ENCODE data around the gene AKT2. TPM values are rescaled to one million over a fixed set of nuclear protein-coding genes. Genes with fewer than 3 reads are reported as not detected.

Gene AKT2
- total RNA-seq, 2 donors from 2014 or later, result 190 to 208 TPM

DNA sequence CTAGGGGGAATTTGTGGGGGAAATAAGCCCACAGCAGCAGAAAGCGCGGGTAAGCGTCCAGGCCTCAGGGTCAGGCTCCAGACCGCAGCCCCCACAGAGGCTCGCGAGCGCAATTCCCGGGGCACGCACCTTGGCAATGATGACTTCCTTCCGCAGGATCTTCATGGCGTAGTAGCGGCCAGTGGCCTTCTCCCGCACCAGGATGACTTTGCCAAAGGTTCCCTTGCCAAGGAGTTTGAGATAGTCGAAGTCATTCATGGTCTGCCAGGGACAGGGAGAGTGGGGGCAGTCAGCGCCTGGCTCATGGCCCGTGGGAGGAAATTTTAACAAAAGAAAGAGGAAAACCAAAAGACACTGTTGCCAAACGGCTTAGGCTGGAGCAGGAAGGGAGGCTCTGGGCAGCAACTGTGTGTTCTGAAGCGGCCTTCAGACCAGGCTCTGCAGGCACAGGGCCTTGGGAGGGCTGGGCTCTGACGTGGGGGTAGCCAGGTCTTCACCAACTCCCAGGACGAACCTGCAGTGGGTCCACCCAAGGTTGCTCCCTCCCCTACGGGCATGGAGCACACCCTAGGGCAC lies 43.2 kb downstream of the AKT2 start:
- Mint-ChIP-seq H3K4me3 (no peak overlapping the region), H3K9me3 (no peaks in the 10 kb centered on the region), H3K36me3 (ENCODE audit: low read depth) (peaks cover 35% of the 10 kb centered on the region), H3K4me1 (no peaks in the 10 kb centered on the region), H3K27me3 (ENCODE audit: insufficient read depth) (no peaks in the 10 kb centered on the region), H3K27ac (no peak overlapping the region)
- no peak overlapping the region for H3K9ac ChIP-seq (ENCODE audit: extremely low read depth, low read length, poor library complexity, severe bottlenecking)
- no peak overlapping the region for H3K27ac ChIP-seq (ENCODE audit: low read depth, low read length)
- TF ChIP-seq, protein P1, sequence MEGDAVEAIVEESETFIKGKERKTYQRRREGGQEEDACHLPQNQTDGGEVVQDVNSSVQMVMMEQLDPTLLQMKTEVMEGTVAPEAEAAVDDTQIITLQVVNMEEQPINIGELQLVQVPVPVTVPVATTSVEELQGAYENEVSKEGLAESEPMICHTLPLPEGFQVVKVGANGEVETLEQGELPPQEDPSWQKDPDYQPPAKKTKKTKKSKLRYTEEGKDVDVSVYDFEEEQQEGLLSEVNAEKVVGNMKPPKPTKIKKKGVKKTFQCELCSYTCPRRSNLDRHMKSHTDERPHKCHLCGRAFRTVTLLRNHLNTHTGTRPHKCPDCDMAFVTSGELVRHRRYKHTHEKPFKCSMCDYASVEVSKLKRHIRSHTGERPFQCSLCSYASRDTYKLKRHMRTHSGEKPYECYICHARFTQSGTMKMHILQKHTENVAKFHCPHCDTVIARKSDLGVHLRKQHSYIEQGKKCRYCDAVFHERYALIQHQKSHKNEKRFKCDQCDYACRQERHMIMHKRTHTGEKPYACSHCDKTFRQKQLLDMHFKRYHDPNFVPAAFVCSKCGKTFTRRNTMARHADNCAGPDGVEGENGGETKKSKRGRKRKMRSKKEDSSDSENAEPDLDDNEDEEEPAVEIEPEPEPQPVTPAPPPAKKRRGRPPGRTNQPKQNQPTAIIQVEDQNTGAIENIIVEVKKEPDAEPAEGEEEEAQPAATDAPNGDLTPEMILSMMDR (conservative IDR thresholded peaks at IDR 0.05), result no peak
- H3K9me3 ChIP-seq (ENCODE audit: control insufficient read depth, low read length), result no peaks in the 10 kb centered on the region
- no peaks in the 10 kb centered on the region for H3K27me3 ChIP-seq (ENCODE audit: control insufficient read depth, insufficient read depth, low read length, poor library complexity, severe bottlenecking)
- no peak overlapping the region for H3K4me3 ChIP-seq (ENCODE audit: low read length)
- WGBS, 2 experiments (ENCODE audit: insufficient coverage in 1 of 2, insufficient read length in 1 of 2), result 93 to 94% methylated on average over 19 to 21 of the region's 21 CpGs
- DNase-seq, result no peak
- peaks cover 38% of the 10 kb centered on the region for H3K36me3 ChIP-seq (ENCODE audit: control insufficient read depth, insufficient read depth, low read length)
- no peaks in the 10 kb centered on the region for H3K4me1 ChIP-seq (ENCODE audit: control insufficient read depth, insufficient read depth, low read length)

DNA sequence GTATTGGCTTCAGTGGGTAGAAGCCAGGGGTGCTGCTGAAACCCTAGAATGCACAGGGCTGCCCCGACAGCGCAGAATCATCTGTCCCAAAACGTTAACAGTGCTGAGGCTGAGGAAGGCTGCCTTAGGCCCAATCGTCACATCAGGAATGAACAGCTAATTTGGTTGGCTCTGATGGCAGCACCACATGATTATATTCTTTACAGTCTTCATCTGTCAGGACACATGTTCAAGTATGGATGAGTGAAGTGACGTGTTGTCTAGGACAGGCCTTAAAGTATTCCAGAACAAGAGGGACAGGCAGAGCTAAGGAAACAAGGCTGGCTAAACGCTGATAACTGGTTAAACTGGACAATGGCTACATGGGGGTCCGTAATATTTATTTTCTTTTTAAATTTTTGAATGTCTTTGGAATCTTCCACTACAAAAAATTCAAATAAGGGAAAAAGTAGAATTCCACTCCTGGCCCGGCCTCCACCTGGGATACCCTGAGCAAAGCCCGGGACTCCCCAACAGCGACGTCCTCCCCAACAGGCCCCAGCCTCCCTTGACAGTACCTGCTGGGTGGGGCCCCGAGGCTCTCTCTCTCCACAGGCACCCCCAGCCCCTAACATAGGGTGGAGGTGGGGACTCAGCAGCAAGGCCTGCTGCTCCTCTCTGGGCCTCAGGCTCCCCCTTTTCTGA lies 43.9 kb downstream of the AKT2 start:
- Histone ChIP-seq H3K4me1 (ENCODE audit: control insufficient read depth, insufficient read depth, low read length) (no peaks in the 10 kb centered on the region), H3K27ac (ENCODE audit: low read depth, low read length) (no peak overlapping the region), H3K27me3 (ENCODE audit: control insufficient read depth, insufficient read depth, low read length, poor library complexity, severe bottlenecking) (no peaks in the 10 kb centered on the region), H3K9ac (ENCODE audit: extremely low read depth, low read length, poor library complexity, severe bottlenecking) (no peak overlapping the region), H3K36me3 (ENCODE audit: control insufficient read depth, insufficient read depth, low read length) (peaks cover 44% of the 10 kb centered on the region), H3K9me3 (ENCODE audit: control insufficient read depth, low read length) (no peaks in the 10 kb centered on the region), H3K4me3 (ENCODE audit: low read length) (no peak overlapping the region)
- TF ChIP-seq, protein P1 (conservative IDR thresholded peaks at IDR 0.05), result no peak
- WGBS, 2 experiments (ENCODE audit: insufficient coverage in 1 of 2, insufficient read length in 1 of 2), result 94 to 99% methylated on average over 9 to 11 of the region's 12 CpGs
- Mint-ChIP-seq H3K27me3 (ENCODE audit: insufficient read depth) (no peaks in the 10 kb centered on the region), H3K9me3 (no peaks in the 10 kb centered on the region), H3K27ac (no peak overlapping the region), H3K4me3 (no peak overlapping the region), H3K4me1 (no peaks in the 10 kb centered on the region), H3K36me3 (ENCODE audit: low read depth) (peaks cover 40% of the 10 kb centered on the region)
- DNase-seq, result no peak

DNA sequence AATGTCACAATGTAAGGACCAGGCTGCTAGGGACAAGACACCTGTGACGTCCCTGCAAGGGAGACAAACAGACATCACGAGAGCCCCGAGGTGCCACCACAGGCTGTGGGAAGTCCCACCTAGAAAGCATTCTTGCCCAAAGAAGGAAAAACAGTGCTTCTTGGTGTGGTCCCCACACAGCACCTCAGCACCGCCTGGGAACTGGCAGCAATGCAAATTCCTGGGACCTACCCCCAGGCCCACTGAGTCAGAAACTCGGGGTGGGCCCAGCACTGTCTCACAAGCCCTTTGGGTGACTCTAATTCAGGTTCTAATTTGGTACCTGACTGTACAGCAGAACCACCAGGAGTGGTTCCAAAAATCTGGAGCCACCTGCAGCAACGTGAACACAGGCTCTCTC lies 44.8 kb downstream of the AKT2 start:
- no peak overlapping the region for H3K27ac ChIP-seq (ENCODE audit: low read depth, low read length)
- H3K36me3 Mint-ChIP-seq (ENCODE audit: low read depth), result peaks cover 40% of the 10 kb centered on the region
- H3K4me3 Mint-ChIP-seq, result no peak overlapping the region
- no peak for DNase-seq
- no peaks in the 10 kb centered on the region for H3K4me1 ChIP-seq (ENCODE audit: control insufficient read depth, insufficient read depth, low read length)
- TF ChIP-seq, protein P1 (conservative IDR thresholded peaks at IDR 0.05), result no peak
- peaks cover 46% of the 10 kb centered on the region for H3K36me3 ChIP-seq (ENCODE audit: control insufficient read depth, insufficient read depth, low read length)
- H3K9me3 Mint-ChIP-seq, result no peaks in the 10 kb centered on the region
- H3K9me3 ChIP-seq (ENCODE audit: control insufficient read depth, low read length), result no peaks in the 10 kb centered on the region
- no peak overlapping the region for H3K27ac Mint-ChIP-seq
- H3K27me3 Mint-ChIP-seq (ENCODE audit: insufficient read depth), result no peaks in the 10 kb centered on the region
- no peaks in the 10 kb centered on the region for H3K4me1 Mint-ChIP-seq
- 91 to 98% methylated on average over 4 to 6 of the region's 6 CpGs for WGBS, 2 experiments (ENCODE audit: insufficient coverage in 1 of 2, insufficient read length in 1 of 2)
- no peak overlapping the region for H3K9ac ChIP-seq (ENCODE audit: extremely low read depth, low read length, poor library complexity, severe bottlenecking)
- no peaks in the 10 kb centered on the region for H3K27me3 ChIP-seq (ENCODE audit: control insufficient read depth, insufficient read depth, low read length, poor library complexity, severe bottlenecking)
- H3K4me3 ChIP-seq (ENCODE audit: low read length), result no peak overlapping the region
